Measurements from ENCODE around the gene FBP1. TPM values are rescaled to one million over a fixed set of nuclear protein-coding genes. Genes with fewer than 3 reads are reported as not detected.
A peak's percentile ranks its signal among the peaks of the same experiment; 100 is the strongest.

FBP1 gene
- 10 to 100 TPM; 50.7 to 57.4 (median 55.0) TPM for polyA plus RNA-seq (ENCODE audit: insufficient read length in 3 of 3)
- long read RNA-seq, donor 1, transcript FBP1-201 (7 exons, 1,462 nt) = major isoform, 29 of 29 reads
- long read RNA-seq, donor 1, partial matches to known transcripts = 0 of 29 reads
- long read RNA-seq, donor 1, other reads (novel, unspliced or antisense) = 0 of 29 reads
- long read RNA-seq, donor 2, transcript FBP1-201 (7 exons, 1,462 nt) = major isoform, 45 of 45 reads
- long read RNA-seq, donor 2, partial matches to known transcripts = 0 of 45 reads
- long read RNA-seq, donor 2, other reads (novel, unspliced or antisense) = 0 of 45 reads
- long read RNA-seq, donor 3, transcript FBP1-201 (7 exons, 1,462 nt) = major isoform, 19 of 19 reads
- long read RNA-seq, donor 3, partial matches to known transcripts = 0 of 19 reads
- long read RNA-seq, donor 3, other reads (novel, unspliced or antisense) = 0 of 19 reads
- long read RNA-seq, donor 4, transcript FBP1-201 (7 exons, 1,462 nt) = major isoform, 30 of 30 reads
- long read RNA-seq, donor 4, partial matches to known transcripts = 0 of 30 reads
- long read RNA-seq, donor 4, other reads (novel, unspliced or antisense) = 0 of 30 reads
- long read RNA-seq, donor 5, transcript FBP1-201 (7 exons, 1,462 nt) = major isoform, 21 of 29 reads
- long read RNA-seq, donor 5, partial matches to known transcripts = 8 of 29 reads
- long read RNA-seq, donor 5, other reads (novel, unspliced or antisense) = 0 of 29 reads
- long read RNA-seq, donor 6, transcript FBP1-201 (7 exons, 1,462 nt) = major isoform, 22 of 22 reads
- long read RNA-seq, donor 6, partial matches to known transcripts = 0 of 22 reads
- long read RNA-seq, donor 6, other reads (novel, unspliced or antisense) = 0 of 22 reads
- long read RNA-seq, donor 7, transcript FBP1-201 (7 exons, 1,462 nt) = major isoform, 31 of 38 reads
- long read RNA-seq, donor 7, partial matches to known transcripts = 6 of 38 reads
- long read RNA-seq, donor 7, other reads (novel, unspliced or antisense) = 0 of 38 reads
- long read RNA-seq, donor 8, partial matches to known transcripts = 0 of 1 reads
- long read RNA-seq, donor 8, other reads (novel, unspliced or antisense) = 0 of 1 reads
- long read RNA-seq, donor 9, transcript FBP1-201 (7 exons, 1,462 nt) = major isoform, 42 of 47 reads
- long read RNA-seq, donor 9, partial matches to known transcripts = 5 of 47 reads
- long read RNA-seq, donor 9, other reads (novel, unspliced or antisense) = 0 of 47 reads
- long read RNA-seq, donor 10, transcript FBP1-201 (7 exons, 1,462 nt) = major isoform, 14 of 44 reads
- long read RNA-seq, donor 10, partial matches to known transcripts = 30 of 44 reads
- long read RNA-seq, donor 10, other reads (novel, unspliced or antisense) = 0 of 44 reads
- long read RNA-seq, donor 11, transcript FBP1-201 (7 exons, 1,462 nt) = major isoform, 12 of 12 reads
- long read RNA-seq, donor 11, partial matches to known transcripts = 0 of 12 reads
- long read RNA-seq, donor 11, other reads (novel, unspliced or antisense) = 0 of 12 reads
- long read RNA-seq, donor 12, transcript FBP1-201 (7 exons, 1,462 nt) = major isoform, 38 of 58 reads
- long read RNA-seq, donor 12, partial matches to known transcripts = 20 of 58 reads
- long read RNA-seq, donor 12, other reads (novel, unspliced or antisense) = 0 of 58 reads
- long read RNA-seq, donor 13, transcript FBP1-201 (7 exons, 1,462 nt) = major isoform, 10 of 20 reads
- long read RNA-seq, donor 13, partial matches to known transcripts = 10 of 20 reads
- long read RNA-seq, donor 13, other reads (novel, unspliced or antisense) = 0 of 20 reads
- long read RNA-seq, donor 14 = 0 reads
- long read RNA-seq, donor 15, transcript FBP1-201 (7 exons, 1,462 nt) = major isoform, 53 of 61 reads
- long read RNA-seq, donor 15, partial matches to known transcripts = 8 of 61 reads
- long read RNA-seq, donor 15, other reads (novel, unspliced or antisense) = 0 of 61 reads
- long read RNA-seq, donor 16, transcript FBP1-201 (7 exons, 1,462 nt) = major isoform, 11 of 18 reads
- long read RNA-seq, donor 16, partial matches to known transcripts = 7 of 18 reads
- long read RNA-seq, donor 16, other reads (novel, unspliced or antisense) = 0 of 18 reads

DNA sequence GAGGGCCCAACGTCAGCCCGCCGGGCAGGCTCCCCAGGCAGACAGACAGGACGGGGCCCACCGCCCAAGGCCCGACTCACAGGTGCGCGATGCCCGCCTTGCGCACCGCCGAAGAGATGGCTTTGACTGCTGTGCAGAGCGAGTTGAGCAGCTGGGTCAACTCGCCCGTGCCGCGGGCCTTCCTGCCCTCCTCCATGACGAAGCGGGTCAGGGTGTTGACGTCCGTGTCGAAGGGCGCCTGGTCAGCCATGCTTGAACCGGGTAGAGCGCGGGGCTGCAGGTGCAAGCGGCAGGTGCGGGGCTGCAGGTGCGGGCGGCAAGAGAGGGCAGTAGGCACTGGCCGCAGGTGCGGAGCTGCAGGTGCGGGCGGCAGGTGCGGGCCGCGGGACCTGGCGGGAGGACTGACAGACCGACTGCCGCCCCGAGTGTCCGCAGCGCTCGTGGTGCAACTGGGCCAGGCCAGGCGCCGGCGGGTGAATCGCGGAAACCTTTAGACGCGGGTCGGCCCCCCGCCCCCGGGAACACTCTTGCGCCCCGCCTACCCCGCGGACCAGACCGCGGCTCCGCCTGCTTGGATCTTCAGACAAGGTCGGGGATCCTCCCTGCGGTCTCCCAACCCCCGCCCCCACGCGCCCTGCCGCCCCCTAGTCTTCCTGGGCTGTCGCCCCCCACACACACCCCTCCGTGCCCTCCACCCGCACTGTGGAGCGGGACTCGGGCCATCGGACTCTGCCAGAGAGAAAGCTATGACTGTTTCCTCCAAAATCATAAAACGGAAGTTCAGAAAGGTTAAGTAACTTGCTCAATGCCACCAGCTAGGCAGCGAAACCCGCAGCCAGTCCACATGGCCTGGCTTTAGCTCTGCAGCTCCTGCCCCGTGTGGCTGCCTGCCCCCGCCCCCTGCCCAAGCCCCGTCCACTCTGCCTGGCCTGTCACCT is at the start of gene FBP1:
TSS of gene FBP1 (minus strand) at position 458 of the 938 bp plus-strand sequence. CDS start at position 250, 208 bp downstream.
- peak; percentile 43 for DNase-seq

DNA sequence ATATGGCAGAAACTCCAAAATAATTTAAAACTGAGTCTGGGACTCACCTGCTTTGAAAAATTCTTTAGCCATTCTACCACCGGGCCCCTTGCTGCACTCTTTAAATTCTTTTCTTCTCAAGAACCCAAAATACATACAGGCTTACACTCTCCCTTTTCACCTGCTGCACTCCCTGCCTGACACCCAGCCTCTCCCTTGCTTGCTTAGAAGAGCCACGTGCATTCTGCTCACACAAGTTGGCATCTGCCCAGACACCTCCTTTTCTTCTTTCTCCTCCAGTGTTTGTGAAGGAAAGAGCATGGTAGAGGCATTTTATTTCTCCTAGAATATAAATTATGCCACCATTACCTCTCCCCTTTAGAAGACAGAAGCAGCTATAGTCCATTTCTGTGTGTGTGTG is 48.1 kb upstream of the FBP1 start:
- no peak for DNase-seq

DNA sequence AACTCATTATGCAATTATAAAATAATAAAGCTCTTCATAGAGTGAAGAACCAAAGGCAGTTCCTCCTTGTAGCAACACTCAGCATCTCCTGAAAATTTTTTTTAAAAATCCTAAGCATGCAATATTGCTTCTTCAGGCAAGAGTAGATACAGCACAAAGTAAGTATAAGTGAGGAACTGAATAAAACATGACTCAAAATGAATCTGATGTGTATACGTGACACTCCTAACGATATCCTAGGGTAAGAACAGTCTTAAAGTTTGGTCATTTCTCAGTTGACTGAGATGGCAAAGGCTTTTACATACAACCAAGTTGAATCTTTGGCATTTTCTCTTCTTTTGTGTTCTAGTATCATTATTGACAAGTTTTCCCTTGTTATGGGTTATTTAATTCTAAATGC is 46.0 kb upstream of the FBP1 start:
- DNase-seq = no peak

DNA sequence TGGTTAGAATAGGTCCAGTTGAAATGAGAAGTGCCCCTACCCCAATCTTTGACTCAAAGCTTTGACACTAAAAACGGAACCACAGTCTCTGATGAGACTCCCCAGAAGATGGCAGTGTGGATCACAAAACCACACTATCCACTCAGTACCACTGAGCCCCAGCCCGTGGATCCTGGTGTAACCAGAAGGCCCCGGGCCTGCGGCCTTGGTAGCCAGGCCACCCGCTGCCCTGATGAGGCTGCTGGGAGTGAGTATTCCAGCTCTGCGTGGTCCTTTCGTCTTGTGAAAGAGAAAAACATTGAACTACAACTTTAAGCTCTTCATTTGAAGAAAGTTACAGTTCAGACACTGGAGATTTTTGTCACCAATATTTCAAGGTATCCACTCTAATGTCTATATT is 42.2 kb upstream of the FBP1 start:
- DNase-seq = peak; percentile 72

DNA sequence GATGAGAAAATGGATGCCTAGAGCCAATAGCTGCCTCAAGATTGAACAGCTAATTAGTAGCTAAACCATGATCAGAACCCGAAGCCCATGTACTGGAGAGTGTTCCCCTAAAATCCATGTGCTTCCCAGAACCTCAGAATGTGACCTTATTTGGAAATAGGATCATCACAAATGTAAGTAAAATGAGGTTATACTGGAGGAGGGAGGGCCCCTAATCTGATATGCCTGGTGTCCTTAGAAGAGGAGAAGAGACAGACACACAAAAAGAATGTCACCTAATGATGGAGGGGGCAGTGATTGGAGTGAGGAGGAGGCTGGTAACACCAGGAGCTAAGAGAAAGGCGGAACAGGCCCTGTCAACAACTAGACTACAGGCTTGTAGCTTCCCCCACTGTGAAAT is 41.3 kb upstream of the FBP1 start:
- DNase-seq = no peak

DNA sequence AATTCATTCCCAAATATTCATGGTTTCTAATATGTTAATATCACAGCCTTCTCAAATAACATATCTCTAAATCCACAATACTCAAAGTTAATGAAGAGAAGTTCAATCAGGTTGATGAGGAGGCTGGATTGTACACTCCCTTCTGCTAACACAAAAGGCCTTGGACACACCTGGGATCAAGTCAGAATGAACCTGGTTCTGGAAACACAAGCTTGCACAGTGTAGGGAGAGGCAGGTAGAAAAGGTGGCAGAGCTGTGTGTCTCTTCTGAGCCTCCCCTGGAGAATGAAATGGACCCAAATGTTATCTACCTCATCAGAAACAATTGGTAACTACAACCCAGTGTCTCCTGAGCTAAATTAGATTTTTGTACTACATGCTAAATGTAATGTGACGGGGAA is 40.7 kb upstream of the FBP1 start:
- DNase-seq = no peak

DNA sequence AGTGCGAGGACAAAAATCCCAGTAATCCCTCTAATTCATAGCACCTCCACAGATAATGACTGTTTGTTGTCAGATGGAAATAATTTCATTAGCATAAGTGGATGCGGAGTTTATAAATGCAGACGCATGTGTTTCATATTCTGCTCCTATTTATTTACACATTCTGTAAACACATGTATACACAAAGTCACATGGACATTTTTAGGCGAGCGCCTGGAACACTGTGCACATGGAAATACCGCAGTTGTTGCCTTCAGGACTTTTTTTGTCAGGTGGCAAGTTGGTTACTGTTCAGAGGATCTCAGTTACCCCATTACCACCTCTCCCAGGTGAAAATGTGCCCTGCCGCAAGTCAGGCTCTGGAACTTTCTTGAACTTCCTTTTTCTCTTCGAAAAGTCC is 40.3 kb upstream of the FBP1 start:
- DNase-seq = no peak

DNA sequence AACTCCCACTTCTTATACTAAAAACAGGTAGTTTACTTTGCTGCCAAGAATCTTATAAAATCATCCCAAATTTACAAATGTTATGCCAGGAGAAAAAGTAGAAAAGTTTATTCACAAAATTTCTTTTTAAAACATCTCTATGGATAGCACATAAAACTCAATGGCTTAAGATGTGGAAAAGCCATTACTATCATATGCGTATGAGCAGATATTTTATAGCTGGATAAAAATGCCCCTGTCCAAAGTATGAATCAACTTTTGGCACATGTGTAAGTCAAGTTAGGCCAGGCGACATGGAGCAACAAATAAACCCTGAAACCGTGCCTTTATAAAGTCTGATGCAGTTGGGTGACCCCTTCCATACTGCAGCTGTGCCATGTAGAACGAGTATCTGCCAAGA is 38.6 kb upstream of the FBP1 start:
- DNase-seq = no peak

DNA sequence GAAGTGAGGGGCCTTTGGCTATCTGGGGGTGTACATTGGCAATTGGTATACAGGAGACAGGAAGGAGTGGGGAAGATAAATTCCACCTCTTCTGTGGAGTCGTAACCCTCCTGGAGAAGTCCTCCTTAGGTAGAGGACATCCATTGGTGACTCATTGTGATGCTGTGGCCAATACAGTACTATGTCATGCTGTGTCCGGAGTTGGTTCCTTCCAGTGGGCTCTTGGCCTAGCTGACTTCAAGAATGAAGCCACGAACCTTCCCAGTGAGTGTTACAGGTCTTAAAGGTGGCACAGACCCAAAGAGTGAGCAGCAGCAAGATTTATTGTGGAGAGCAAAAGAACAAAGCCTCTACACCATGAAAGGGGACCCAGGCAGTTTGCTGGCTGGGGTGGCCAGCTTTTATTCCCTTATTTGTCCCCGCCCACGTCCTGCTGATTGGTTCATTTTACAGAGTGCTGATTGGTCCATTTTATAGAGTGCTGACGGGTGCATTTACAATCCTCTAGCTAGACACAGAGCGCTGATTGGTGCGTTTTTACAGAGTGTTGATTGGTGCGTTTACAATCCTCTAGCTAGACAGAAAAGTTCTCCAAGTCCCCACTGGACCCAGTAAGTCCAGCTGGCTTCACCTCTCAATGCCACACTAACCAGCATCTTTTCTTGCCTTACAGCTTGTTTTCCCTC is 37.3 kb upstream of the FBP1 start:
- no peak for DNase-seq

DNA sequence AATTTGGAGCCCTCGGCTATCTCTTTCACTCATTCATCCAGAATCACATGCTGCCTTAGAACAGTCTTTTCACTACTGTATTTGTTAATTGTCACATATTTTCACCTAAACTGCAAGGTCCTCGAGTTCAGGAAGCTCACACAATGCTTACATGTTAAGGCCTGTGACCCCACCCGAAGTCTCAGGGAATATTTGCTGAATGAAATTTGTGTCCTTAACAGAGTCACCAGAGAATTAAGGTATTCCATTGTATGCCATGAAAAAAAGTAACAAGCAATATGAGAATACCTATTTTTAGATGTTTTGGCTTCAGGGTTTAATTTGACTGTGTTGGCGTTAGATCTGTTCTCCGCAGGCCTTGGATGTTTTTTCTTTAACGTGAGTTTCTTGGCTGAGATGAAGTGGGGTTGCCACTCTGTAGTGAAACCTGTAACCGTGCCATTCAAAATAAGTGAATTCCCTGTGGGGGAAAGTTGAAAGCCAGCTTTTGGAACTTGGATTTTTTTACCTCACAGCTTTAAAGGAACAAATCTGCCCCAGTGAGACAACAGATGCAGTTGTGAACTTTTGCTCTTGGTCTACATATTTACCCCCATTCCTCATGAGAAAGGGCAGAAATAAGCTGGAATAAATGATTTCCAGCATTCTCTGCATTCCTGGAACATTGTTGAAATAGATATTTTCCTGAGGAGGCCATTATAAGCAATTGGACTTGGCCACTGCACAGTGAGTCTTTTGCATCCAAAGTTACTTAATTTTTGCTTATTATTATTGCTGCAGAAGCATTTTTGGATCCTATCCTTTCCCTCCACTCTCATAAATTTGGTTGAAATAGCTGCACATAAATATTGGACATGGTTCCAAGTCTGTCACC is 35.9 kb upstream of the FBP1 start:
- no peak for DNase-seq

DNA sequence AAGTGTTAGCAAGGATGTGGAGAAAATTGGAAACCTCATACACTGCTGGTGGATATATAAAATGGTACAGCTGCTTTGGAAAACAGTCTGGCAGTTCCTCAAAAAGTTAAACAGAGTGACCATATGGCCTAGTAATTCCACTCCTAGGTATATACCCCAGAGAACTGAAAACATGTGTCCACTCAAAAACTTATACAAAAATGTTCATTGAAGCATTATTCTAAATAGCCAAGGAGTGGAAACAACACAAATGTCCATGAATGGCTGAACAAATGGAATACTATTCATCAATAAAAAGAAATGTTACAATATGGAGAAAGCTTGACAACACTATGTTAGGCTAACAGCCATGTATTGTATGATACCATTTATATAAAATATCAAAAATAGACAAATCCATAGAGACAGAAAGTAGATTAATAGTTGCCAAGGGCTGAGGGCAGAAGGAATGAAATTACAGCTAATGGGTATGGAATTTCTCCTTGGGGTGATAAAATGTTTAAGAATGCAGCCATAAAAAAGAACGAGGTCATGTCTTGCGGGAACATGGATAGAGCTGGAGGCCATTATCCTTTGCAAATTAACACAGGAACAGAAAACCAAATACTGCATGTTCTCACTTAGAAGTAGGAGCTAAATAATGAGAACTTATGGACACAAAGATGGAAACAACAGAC is 33.6 kb upstream of the FBP1 start:
- DNase-seq = no peak

DNA sequence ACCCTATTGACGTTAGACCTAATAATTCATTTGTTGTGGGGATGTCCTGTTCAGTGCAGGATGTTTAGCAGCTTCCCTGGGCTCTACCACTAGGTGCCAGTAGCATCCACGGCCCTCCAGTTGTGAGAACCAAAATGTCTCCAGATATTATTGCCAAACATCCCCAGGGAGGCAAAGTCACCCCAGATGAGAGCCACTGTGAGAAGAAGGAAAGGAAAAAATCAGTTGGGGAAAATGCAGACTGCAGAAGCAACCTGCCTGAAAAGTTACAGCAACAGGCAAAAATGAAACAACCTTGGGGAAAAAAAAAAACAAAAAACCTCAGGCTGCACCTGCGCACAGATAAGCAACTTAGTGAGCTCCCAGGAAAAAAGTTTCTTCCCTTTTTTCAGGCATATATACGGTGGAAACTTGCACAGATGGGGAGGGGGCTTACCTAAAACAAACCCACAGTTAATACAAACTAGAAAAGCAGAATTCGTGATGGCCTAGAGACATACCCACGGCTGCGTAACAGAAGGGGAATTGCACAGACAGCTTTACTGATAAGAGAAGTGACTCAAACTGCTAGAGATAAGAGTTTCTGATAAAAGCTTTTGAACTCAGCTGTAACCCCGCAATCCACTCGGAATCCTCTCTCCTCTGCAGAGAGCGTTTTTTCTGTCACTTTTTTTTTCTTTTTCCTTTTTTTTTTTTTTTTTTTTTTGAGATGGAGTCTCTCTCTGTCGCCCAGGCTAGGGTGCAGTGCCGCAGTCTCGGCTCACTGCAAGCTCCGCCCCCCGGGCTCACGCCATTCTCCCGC is 29.8 kb upstream of the FBP1 start:
- DNase-seq = peak; percentile 41

DNA sequence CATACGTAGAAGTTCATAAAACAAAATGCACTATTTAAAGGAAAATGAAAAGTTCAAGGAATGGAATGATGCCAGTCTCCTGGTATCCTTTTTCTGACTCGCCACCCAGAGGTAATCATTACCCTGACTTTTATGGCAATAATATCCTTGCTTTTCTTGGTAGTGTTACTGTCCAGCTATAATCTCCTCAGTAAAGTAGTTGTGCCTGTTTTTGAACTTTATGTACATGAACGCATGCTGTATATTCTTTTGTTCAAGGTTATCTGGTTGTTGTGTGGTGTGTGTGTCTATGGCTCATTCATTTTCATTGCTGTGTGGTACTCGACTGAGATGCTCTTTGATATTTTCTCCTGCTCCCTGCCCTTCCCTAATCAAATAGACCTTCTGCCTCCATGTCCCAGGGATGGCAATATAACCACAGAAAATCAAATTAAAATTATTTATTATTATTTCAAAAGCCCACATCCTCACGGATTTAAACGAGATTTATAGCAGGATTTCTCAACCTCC is 29.2 kb upstream of the FBP1 start:
- DNase-seq = no peak

DNA sequence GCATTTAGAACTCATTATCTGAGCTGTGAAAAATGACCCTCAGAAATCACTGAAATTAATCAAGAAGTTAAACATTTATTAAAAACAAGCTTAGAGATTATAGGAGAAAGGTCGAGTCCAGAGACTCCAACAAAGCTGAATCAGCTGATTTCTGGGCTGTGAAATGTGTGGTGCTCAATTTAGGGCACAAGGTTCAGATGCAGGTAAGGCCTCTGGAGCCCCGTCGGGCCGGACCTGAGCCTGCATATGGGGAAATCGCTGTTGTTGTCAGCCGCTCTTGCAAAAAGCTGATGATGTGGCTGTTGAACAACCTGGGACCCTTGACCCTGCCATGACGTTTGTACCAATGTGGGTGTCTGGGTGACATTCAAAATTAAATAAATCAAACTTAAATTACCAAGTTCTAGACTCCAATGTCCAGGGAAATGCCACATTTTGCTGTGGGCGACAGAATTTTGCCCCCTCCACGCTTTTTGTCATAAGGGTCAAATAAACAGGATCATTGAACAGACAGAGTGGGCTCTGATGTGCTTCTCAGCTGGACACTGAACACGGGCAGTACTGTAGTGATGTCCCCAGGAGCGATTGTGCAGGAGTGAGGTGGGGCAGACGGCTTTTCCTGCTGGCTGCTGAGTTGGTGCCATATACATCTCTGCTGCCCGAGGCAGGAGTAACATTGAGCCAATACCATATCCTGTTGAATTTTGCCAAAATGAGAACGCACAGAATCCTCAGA is 27.2 kb upstream of the FBP1 start:
- no peak for DNase-seq

DNA sequence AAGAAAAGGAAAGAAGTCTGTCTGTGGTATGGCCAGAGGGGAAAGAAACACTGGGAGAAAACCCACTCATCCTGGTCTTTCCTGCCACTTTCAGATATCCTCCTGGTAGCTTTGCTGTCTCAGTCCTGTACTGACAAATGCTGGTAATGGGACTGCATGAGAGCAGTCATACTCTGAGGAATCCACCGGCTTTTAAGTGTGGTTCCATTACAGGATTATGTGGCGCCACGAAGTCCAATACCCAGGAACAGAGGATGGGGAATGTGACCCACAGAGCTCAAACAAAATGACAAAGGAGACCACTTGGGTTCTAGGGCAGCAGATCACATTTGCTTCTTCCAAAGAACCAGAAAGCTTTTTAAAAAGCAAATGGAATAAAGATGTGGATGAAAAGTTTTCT is 26.3 kb upstream of the FBP1 start:
- DNase-seq = no peak
